HepG2 (cell line): ENCODE results near the gene ARHGAP35. TPM values are rescaled to one million over a fixed set of nuclear protein-coding genes. Genes with fewer than 3 reads are reported as not detected.

Experiments used
- ARNT2 ChIP-seq: sonication (generic); formaldehyde crosslinking; IDR thresholded peaks from 2 replicates; pipeline ENCODE4 v1.8.0; 2022; ENCODE audit warnings: mild to moderate bottlenecking, low read depth, missing genetic modification reagents, moderate library complexity
- CENPBD1 ChIP-seq: sonication (generic); formaldehyde crosslinking; IDR thresholded peaks from 2 replicates; pipeline ENCODE4 v1.8.0; 2022; ENCODE audit warnings: missing genetic modification reagents, low read depth, mild to moderate bottlenecking, borderline replicate concordance
- CREB1 ChIP-seq, 2 experiments: fragments of 450-650 bp in 1 of 2; IDR thresholded peaks; 2 replicates each; pipeline ENCODE4 v1.6.1; 2016 to 2017; ENCODE audit warnings: control low read depth in 1 of 2, mild to moderate bottlenecking in 1 of 2, missing compliant biosample characterization in 1 of 2, missing genetic modification characterization in 1 of 2
- CREB3 ChIP-seq: sonication (generic); formaldehyde crosslinking; IDR thresholded peaks from 2 replicates; pipeline ENCODE4 v1.5.0; 2020; ENCODE audit warnings: missing genetic modification reagents
- HNF1B ChIP-seq: sonication (generic); formaldehyde crosslinking; IDR thresholded peaks from 2 replicates; pipeline ENCODE4 v1.5.1; 2020; ENCODE audit warnings: mild to moderate bottlenecking, moderate library complexity, missing genetic modification reagents
- JUNB ChIP-seq: sonication (generic); formaldehyde crosslinking; IDR thresholded peaks from 2 replicates; pipeline ENCODE4 v1.8.0; 2022; ENCODE audit warnings: missing genetic modification reagents, mild to moderate bottlenecking, borderline replicate concordance
- KDM3A ChIP-seq: IDR thresholded peaks from 2 replicates; pipeline ENCODE4 v1.6.1; 2018; ENCODE audit warnings: low read depth, missing compliant biosample characterization
- PAWR ChIP-seq: sonication (generic); formaldehyde crosslinking; IDR thresholded peaks from 2 replicates; pipeline ENCODE4 v1.4.0; 2020; ENCODE audit warnings: missing genetic modification reagents, mild to moderate bottlenecking, borderline replicate concordance
- PAX8 ChIP-seq: sonication (generic); formaldehyde crosslinking; IDR thresholded peaks from 2 replicates; pipeline ENCODE4 v1.8.0; 2022; ENCODE audit warnings: mild to moderate bottlenecking, missing genetic modification reagents, borderline replicate concordance
- RFX5 ChIP-seq: IDR thresholded peaks from 2 replicates; pipeline ENCODE4 v1.6.1; 2011; ENCODE audit warnings: low read depth, low read length, improper control_type of control experiment
- TBP ChIP-seq: sonication (generic); formaldehyde crosslinking; IDR thresholded peaks from 2 replicates; pipeline ENCODE4 v1.5.0; 2020; ENCODE audit warnings: missing genetic modification reagents
- TCF12 ChIP-seq, 2 experiments: fragments of 450-650 bp in 1 of 2; sonication (generic) in 1 of 2; formaldehyde crosslinking in 1 of 2; IDR thresholded peaks; 2 replicates each; pipeline versions ENCODE4 v1.6.1 to v1.8.0; 2017 to 2022; ENCODE audit warnings: antibody characterized with exemption in 1 of 2, mild to moderate bottlenecking in 1 of 2, missing genetic modification reagents in 1 of 2, moderate library complexity in 1 of 2
- ZBTB2 ChIP-seq: sonication (generic); formaldehyde crosslinking; IDR thresholded peaks from 2 replicates; pipeline ENCODE4 v1.8.0; 2022; ENCODE audit warnings: low read depth, missing genetic modification reagents
- ZNF350 ChIP-seq: sonication (generic); formaldehyde crosslinking; IDR thresholded peaks from 2 replicates; pipeline ENCODE4 v1.4.0; 2020; ENCODE audit warnings: mild to moderate bottlenecking, low read depth, missing genetic modification reagents, borderline replicate concordance
- ZNF790 ChIP-seq: sonication (generic); formaldehyde crosslinking; IDR thresholded peaks from 2 replicates; pipeline ENCODE4 v1.8.0; 2022; ENCODE audit warnings: missing genetic modification reagents, mild to moderate bottlenecking, borderline replicate concordance
- ZNF839 ChIP-seq: sonication (generic); formaldehyde crosslinking; IDR thresholded peaks from 2 replicates; pipeline ENCODE4 v1.4.0; 2020; ENCODE audit warnings: missing genetic modification reagents, mild to moderate bottlenecking, borderline replicate concordance
- ZNF879 ChIP-seq: sonication (generic); formaldehyde crosslinking; IDR thresholded peaks from 2 replicates; pipeline ENCODE4 v1.8.1; 2023; ENCODE audit warnings: missing genetic modification reagents
- polyA plus RNA-seq, 8 experiments: library from polyadenylated mRNA; depleted of rRNA in 3 of 8; stranded (reverse) in 7 of 8; unstranded in 1 of 8; fragments of >200 nt; fragmentation: Illumina TruSeq in 4 of 8; extraction: Trizol in 4 of 8; gene quantifications; 2 replicates each; pipeline versions ENCODE4 v1.2.1 to v1.2.3, GENCODE V29; 2011 to 2016; ENCODE audit warnings: low read depth in 4 of 8, missing spikeins in 1 of 8, mixed read lengths in 1 of 8; ENCODE audit not compliant: insufficient read depth in 1 of 8
- total RNA-seq, 5 experiments: library from RNA; depleted of rRNA; stranded (reverse); fragments of >200 nt; fragmentation: Illumina TruSeq; extraction: Trizol; gene quantifications; 2 replicates each; pipeline ENCODE4 v1.2.3, GENCODE V29; 2016; ENCODE audit warnings: low read depth in 1 of 5
- TF ChIP-seq, protein P1 (sequence below): sonication (generic); formaldehyde crosslinking; conservative IDR thresholded peaks from 2 replicates; pipeline ENCODE4 v1.8.1; 2023; ENCODE audit warnings: missing genetic modification reagents
- TF ChIP-seq, protein P2 (sequence below): sonication (generic); formaldehyde crosslinking; IDR thresholded peaks from 2 replicates; pipeline ENCODE4 v1.4.0; 2020; ENCODE audit warnings: missing genetic modification reagents

Gene ARHGAP35
- total and polyA plus RNA-seq, 2 of the 13 experiments (the other 11 are each of a cell fraction or from before 2014, with no cell fraction given), result 30.1 to 30.2 TPM

GRCh38 chr19:46860125-46860845 is 512 bp upstream of the ARHGAP35 start (continued):
- TF ChIP-seq HNF1B (CRISPR knock-in tag), result peak; percentile 70
- no peak; the same call in 1 of the 2 replicates for TF ChIP-seq CENPBD1 (CRISPR knock-in tag)
- peak; percentile 69; the same call in 1 of the 2 replicates for TF ChIP-seq CREB3 (CRISPR knock-in tag)
- TF ChIP-seq CREB1 (IDR thresholded peaks at IDR 0.05), result peak; percentile 77
- peak; percentile 73 for TF ChIP-seq CREB1 (CRISPR knock-in tag; IDR thresholded peaks at IDR 0.05)
- no peak for TF ChIP-seq KDM3A (CRISPR knock-in tag)
- TF ChIP-seq, protein P1, sequence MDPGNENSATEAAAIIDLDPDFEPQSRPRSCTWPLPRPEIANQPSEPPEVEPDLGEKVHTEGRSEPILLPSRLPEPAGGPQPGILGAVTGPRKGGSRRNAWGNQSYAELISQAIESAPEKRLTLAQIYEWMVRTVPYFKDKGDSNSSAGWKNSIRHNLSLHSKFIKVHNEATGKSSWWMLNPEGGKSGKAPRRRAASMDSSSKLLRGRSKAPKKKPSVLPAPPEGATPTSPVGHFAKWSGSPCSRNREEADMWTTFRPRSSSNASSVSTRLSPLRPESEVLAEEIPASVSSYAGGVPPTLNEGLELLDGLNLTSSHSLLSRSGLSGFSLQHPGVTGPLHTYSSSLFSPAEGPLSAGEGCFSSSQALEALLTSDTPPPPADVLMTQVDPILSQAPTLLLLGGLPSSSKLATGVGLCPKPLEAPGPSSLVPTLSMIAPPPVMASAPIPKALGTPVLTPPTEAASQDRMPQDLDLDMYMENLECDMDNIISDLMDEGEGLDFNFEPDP (CRISPR knock-in tag), result no peak
- TF ChIP-seq ZNF839 (CRISPR knock-in tag), result no peak
- no peak for TF ChIP-seq TCF12 (IDR thresholded peaks at IDR 0.05)
- TF ChIP-seq TCF12 (CRISPR knock-in tag; IDR thresholded peaks at IDR 0.05), result no peak; the same call in 1 of the 2 replicates
- TF ChIP-seq PAX8 (CRISPR knock-in tag), result peak; percentile 81
- TF ChIP-seq PAWR (CRISPR knock-in tag), result 0 out of 2 replicates have a peak, but pooled peaks have one; percentile 77
- TF ChIP-seq TBP, result no peak
- 0 out of 2 replicates have a peak, but pooled peaks have one; percentile 36 for TF ChIP-seq JUNB (CRISPR knock-in tag)
- TF ChIP-seq ZNF350 (CRISPR knock-in tag), result no peak
- peak; percentile 96 for TF ChIP-seq ZBTB2 (CRISPR knock-in tag)
- TF ChIP-seq ZNF790 (CRISPR knock-in tag), result no peak
- peak; percentile 82 for TF ChIP-seq ARNT2 (CRISPR knock-in tag)
- TF ChIP-seq, protein P2, sequence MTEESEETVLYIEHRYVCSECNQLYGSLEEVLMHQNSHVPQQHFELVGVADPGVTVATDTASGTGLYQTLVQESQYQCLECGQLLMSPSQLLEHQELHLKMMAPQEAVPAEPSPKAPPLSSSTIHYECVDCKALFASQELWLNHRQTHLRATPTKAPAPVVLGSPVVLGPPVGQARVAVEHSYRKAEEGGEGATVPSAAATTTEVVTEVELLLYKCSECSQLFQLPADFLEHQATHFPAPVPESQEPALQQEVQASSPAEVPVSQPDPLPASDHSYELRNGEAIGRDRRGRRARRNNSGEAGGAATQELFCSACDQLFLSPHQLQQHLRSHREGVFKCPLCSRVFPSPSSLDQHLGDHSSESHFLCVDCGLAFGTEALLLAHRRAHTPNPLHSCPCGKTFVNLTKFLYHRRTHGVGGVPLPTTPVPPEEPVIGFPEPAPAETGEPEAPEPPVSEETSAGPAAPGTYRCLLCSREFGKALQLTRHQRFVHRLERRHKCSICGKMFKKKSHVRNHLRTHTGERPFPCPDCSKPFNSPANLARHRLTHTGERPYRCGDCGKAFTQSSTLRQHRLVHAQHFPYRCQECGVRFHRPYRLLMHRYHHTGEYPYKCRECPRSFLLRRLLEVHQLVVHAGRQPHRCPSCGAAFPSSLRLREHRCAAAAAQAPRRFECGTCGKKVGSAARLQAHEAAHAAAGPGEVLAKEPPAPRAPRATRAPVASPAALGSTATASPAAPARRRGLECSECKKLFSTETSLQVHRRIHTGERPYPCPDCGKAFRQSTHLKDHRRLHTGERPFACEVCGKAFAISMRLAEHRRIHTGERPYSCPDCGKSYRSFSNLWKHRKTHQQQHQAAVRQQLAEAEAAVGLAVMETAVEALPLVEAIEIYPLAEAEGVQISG, result peak; percentile 22; the same call in 1 of the 2 replicates
- no peak for TF ChIP-seq ZNF879 (CRISPR knock-in tag)
- TF ChIP-seq RFX5, result 0 out of 2 replicates have a peak, but pooled peaks have one; percentile 28
